Fibroblast of skin of right quadriceps (primary cell): ENCODE measurements around the gene PHOSPHO2.

Experiments used
- DNase-seq: peaks from one replicate; pipeline ENCODE4 v3.0.0-alpha.2; 2013

The PHOSPHO2 gene

DNA sequence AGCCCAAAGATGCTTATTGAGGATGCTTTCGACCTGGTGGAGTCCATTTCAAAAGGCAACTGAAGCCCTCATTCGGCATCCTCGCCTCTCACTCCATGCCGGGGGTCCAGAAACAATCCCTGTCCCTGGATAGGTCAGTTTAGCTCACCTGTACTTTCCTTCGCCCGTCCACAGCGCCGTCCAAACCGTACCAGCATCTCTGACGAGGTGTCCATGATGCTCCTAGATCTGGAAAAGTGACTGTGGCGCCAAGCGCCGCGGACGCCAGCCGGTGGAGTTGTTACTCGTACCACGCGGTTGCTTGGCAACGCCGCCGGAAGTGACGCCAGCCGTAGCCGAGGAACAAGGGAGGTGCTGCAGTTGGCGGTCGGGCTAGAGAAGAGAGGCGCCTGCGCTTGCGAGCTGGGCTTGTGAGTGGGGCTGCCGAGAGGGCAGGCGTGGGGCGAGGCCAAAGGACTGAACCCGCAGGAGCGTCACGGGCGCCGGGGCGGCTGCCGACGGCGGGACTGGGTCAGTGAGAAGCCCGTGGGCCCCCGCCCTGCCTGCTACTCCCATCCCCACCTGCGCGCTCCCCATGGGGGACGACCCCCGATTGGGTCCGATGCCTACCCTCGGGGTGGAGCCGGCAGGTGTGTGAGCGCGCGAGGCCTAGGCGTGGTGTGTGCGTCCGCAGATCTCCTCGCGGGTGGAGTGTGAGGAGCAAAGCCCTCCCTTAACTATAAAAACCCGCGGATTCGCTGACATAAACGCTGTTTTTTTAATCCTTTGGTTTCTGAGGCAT is at the start of gene PHOSPHO2, which contains the start of gene CFAP210:
PHOSPHO2 (plus strand) TSS at position 357 of the 781 bp plus-strand sequence. CDS start 6,503 bp downstream, outside the sequence.
CFAP210 (minus strand) TSS at position 293 of the 781 bp plus-strand sequence; CDS start at position 215, 78 bp downstream.
- peak; percentile 95 for DNase-seq

DNA sequence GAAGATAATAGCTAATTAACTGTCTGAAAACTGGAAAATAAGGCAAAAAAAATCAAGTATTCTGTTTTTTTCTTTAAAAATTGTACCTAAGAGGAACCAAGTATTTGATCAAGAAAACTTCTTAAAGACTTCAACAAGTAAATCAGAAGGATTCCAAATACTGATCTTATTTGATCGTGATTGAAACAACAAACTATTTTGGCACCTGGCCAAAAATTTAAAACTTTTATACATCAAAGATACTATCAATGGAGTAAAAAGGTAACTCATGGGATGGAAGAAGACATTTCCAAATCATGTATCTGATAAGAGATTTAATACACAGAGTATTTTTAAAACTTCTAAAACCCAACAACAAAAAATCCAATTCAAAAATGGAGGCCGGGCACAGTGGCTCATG is 46.8 kb upstream of the PHOSPHO2 start:
- no peak for DNase-seq

DNA sequence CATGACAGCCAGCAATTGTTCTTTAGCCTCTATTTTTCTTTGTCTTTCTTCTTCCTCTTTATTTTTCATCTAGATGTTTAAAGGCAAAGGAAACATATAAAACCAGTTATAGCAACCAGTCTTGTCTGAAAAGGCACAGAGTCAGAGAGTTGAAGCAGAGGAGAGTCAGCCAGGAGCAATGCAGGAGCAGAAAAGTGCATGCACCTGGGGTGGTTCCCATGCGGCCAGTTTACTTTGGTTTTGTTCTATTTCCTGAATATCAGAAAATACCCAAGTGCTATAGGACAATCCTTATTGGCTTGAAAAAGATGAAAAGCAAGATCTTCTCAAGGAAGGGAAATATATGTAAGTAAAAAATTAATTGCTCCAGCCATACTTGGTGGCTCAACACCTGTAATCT is 45.0 kb upstream of the PHOSPHO2 start:
- DNase-seq = no peak

DNA sequence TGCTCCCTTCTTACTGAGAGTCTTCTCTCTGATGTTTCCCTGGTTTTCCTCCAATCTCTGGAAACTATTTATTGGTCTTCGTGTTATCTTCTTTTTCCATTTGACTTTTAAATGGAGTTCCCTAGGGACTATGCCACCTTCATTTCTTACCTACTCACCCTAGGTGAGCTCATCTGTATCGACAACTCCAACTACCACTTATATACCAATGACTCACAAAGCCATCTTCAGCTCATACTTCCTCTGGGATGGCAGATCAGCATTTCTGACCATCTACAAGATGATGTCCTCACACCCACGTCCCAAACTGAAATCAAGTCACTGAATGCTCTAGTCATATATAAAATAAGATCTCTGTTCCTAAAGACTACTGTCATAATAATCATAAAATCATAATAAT is 40.6 kb upstream of the PHOSPHO2 start:
- DNase-seq = no peak

DNA sequence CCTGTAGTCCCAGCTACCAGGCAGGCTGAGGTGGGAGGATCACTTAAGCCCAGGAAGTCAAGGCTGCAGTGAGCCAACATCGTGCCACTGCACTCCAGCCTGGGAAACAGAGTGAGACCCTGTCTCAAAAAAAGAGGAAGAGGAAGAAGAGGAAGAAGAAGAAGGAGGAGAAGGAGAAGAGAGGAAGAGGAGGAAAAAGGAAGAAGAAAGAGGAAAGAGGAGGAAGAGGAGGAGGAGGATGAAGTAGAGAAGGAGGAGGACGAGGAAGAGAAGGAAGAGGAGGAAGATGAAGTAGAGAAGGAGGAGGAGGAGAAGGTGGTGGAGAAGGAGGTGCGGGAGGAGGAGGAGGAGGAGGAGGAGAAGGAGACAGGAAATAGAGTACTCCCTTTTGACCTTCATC is 38.1 kb upstream of the PHOSPHO2 start:
- DNase-seq = no peak

DNA sequence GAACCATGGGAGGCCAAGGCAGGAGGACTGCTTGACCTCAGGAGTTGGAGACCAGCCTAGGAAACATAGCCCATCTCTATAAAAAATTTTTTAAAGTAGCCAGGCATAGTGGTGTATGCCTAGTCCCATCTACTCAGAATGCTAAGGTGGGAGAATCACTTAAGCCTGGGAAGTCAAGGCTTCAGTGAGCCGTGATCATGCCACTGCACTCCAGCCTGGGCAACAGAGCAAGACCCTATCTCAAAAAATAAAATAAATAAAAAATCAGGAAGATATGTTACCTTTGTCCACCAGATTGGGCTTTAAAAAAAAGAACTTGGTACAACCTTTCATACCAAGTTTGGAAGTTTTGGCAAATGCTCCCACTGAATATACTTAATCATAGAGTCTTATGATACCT is 35.4 kb upstream of the PHOSPHO2 start:
- DNase-seq = no peak

DNA sequence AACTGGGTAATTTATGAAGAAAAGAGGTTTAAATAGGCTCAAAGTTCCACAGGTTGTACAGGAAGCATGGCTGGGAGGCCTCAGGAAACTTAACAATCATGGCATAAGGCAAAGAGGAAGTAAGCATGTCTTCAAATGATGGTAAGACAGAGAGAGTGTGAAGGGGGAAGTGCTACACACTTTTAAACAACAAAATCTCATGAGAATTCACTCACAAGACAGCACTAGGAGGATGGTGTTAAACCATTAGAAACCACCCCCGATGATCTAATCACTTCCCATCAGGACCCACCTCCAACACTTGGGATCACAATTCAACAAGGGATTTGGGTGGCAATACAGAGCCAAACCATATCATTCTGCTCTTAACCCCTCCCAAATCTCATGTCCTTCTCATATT is 34.9 kb upstream of the PHOSPHO2 start:
- no peak for DNase-seq

GRCh38 chr2:169661265-169661664 is 33.0 kb upstream of the PHOSPHO2 start:
- DNase-seq = no peak

- no peak for DNase-seq
Observed at GRCh38 chr2:169662744-169663143, 31.5 kb upstream of the PHOSPHO2 start.

GRCh38 chr2:169663247-169663646 is 31.0 kb upstream of the PHOSPHO2 start:
- no peak for DNase-seq

- DNase-seq = peak; percentile 48
Observed at GRCh38 chr2:169664600-169664977, 29.7 kb upstream of the PHOSPHO2 start.

- DNase-seq = no peak
Observed at GRCh38 chr2:169664978-169665930, 29.0 kb upstream of the PHOSPHO2 start.

DNA sequence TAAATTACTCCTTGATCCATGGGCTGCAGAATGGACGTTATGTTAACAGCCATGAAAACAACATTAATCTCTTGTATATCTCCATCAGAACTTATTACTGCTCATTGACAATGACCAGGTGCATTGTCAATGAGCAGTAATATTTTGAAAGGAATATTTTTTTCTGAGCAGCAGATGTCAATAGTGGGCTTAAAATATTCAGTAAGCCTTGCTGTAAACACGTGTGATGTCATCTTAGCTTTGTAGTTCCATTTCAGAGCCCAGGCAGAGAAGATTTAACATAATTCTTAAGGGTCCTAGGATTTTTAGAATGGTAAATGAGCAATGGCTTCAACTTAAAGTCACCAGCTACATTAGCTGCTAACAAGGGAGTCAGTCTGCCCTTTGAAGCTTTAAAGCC is 26.7 kb upstream of the PHOSPHO2 start:
- no peak for DNase-seq

- DNase-seq = peak; percentile 51
Observed at GRCh38 chr2:169670215-169670651, 24.0 kb upstream of the PHOSPHO2 start.

GRCh38 chr2:169670937-169671336 is 23.3 kb upstream of the PHOSPHO2 start:
- DNase-seq = no peak

- no peak for DNase-seq
Observed at GRCh38 chr2:169672406-169672805, 21.9 kb upstream of the PHOSPHO2 start.

GRCh38 chr2:169673106-169673505 is 21.2 kb upstream of the PHOSPHO2 start:
- no peak for DNase-seq

DNA sequence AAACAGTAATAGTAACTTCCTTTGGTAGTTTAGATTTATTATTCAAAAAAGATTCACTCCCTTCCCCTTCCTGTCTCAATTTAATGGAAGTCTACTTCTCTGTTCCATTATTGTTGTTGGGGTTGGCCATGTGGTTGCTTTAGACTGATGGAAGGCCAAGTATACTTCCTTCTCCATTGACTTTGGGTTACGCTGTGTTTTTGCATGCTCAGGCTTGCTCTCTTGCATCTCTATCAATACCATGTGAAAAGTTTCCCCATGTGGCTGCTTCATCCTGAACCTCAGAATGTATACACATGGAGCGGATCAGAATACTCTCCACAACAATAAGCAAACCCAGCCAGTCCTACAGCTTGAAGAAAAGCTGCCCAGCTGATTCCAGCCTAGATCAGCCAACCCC is 20.3 kb upstream of the PHOSPHO2 start:
- DNase-seq = no peak

GRCh38 chr2:169676357-169676756 is 17.9 kb upstream of the PHOSPHO2 start:
- no peak for DNase-seq

GRCh38 chr2:169676850-169677249 is 17.4 kb upstream of the PHOSPHO2 start:
- no peak for DNase-seq

DNA sequence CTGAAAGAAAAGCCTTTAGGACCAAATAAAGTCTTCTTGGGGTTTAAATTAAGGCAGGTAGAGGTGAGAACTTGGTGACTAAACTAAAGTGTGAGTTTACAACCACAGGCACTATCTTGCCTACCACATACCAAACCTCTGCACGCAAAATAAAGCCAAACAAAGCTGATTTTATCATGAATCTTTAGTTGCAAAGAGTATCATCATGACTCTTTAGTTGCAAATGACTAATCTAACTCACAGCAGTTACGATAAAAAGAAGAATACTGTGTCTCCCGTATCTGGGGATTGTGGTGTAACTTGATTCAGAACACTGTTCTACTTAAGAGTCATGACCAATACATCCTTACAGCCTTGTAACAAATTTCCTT is 11.2 kb upstream of the PHOSPHO2 start:
- no peak for DNase-seq

GRCh38 chr2:169683425-169684134 is 10.7 kb upstream of the PHOSPHO2 start:
- DNase-seq = no peak

GRCh38 chr2:169684135-169684565 is 10.1 kb upstream of the PHOSPHO2 start:
- no peak for DNase-seq
